K562 (cell line): ENCODE data around the gene IDH3G.

Experiments
- ATF1 ChIP-seq, 2 experiments: fragments of 450-650 bp in 1 of 2; IDR thresholded peaks; 2 replicates each; pipeline ENCODE4 v1.6.1; 2016; ENCODE audit warnings: missing compliant biosample characterization in 1 of 2, missing genetic modification characterization in 1 of 2
- CTCF ChIP-seq, 3 experiments: IDR thresholded peaks in 2 of 3; conservative IDR thresholded peaks in 1 of 3; 2 replicates each; pipeline ENCODE4 v1.5.1; 2011 to 2012; ENCODE audit warnings: low read length in 3 of 3, mild to moderate bottlenecking in 3 of 3, control low read depth in 2 of 3, improper control_type of control experiment in 1 of 3, inconsistent platforms in 1 of 3, low read depth in 1 of 3, mixed read lengths in 1 of 3, moderate library complexity in 1 of 3; ENCODE audit not compliant: insufficient read depth in 2 of 3
- HBP1 ChIP-seq: fragments of 450-650 bp; formaldehyde crosslinking; IDR thresholded peaks from 2 replicates; pipeline ENCODE4 v1.4.0; 2022; ENCODE audit warnings: missing genetic modification characterization
- HLTF ChIP-seq: fragments of 450-650 bp; IDR thresholded peaks from 2 replicates; pipeline ENCODE4 v1.6.1; 2016
- JUND ChIP-seq, 2 experiments: IDR thresholded peaks; 2 replicates in 1 of 2; 3 replicates in 1 of 2; pipeline ENCODE4 v1.6.1; 2011; ENCODE audit warnings: borderline replicate concordance in 2 of 2, low read depth in 2 of 2, low read length in 2 of 2, improper control_type of control experiment in 1 of 2, missing biosample characterization in 1 of 2, missing genetic modification characterization in 1 of 2, missing genetic modification reagents in 1 of 2
- KLF1 ChIP-seq: fragments of 450-650 bp; IDR thresholded peaks from 2 replicates; pipeline ENCODE4 v1.6.1; 2016; ENCODE audit warnings: missing genetic modification characterization, missing compliant biosample characterization
- MCM2 ChIP-seq: fragments of 450-650 bp; IDR thresholded peaks from 2 replicates; pipeline ENCODE4 v1.6.1; 2017; ENCODE audit warnings: low read depth, mild to moderate bottlenecking
- POLR2A ChIP-seq: fragments of 450-650 bp; conservative IDR thresholded peaks from 2 replicates; pipeline ENCODE4 v1.6.1; 2016
- POLR2AphosphoS5 ChIP-seq: IDR thresholded peaks from 2 replicates; pipeline ENCODE4 v1.6.1; 2011; ENCODE audit warnings: mild to moderate bottlenecking, low read depth, low read length, moderate library complexity; ENCODE audit not compliant: control insufficient read depth, insufficient read depth
- RCOR1 ChIP-seq, 2 experiments: IDR thresholded peaks; 2 replicates each; pipeline ENCODE4 v1.6.1; 2012; ENCODE audit warnings: low read depth in 2 of 2, low read length in 2 of 2, borderline replicate concordance in 1 of 2, improper control_type of control experiment in 1 of 2
- SETDB1 ChIP-seq: IDR thresholded peaks from one replicate; pipeline ENCODE4 v1.6.1; 2012; ENCODE audit warnings: low read length, control low read depth, inconsistent platforms
- ZNF76 ChIP-seq: fragments of 250-450 bp; sonication (Bioruptor Pico); IDR thresholded peaks from 2 replicates; pipeline ENCODE4 v1.4.0; 2020; ENCODE audit warnings: mild to moderate bottlenecking, moderate library complexity, borderline replicate concordance
- TF ChIP-seq, protein P1 (sequence below), 2 experiments: fragments of 150-350 bp in 1 of 2; IDR thresholded peaks; 2 replicates each; pipeline ENCODE4 v1.6.1; 2012 to 2016; ENCODE audit warnings: low read depth in 2 of 2, low read length in 2 of 2, mild to moderate bottlenecking in 1 of 2, moderate library complexity in 1 of 2

- TF ChIP-seq POLR2A, result no peak
- no peak for TF ChIP-seq JUND (IDR thresholded peaks at IDR 0.05; ENCODE audit: borderline replicate concordance, low read depth, low read length)
- TF ChIP-seq JUND (tag; IDR thresholded peaks at IDR 0.05; ENCODE audit: borderline replicate concordance, low read depth, low read length), result no peak
- TF ChIP-seq KLF1 (tag), result no peak
- TF ChIP-seq SETDB1, result no peak
- TF ChIP-seq ZNF76 (CRISPR knock-in tag), result no peak
- TF ChIP-seq CTCF (IDR thresholded peaks at IDR 0.05 in 2 of 3, conservative IDR thresholded peaks at IDR 0.05 in 1 of 3; ENCODE audit: insufficient read depth in 2 of 3, low read depth in 1 of 3, low read length in 3 of 3), result no peak
- TF ChIP-seq POLR2AphosphoS5, result no peak
- TF ChIP-seq, protein P1, sequence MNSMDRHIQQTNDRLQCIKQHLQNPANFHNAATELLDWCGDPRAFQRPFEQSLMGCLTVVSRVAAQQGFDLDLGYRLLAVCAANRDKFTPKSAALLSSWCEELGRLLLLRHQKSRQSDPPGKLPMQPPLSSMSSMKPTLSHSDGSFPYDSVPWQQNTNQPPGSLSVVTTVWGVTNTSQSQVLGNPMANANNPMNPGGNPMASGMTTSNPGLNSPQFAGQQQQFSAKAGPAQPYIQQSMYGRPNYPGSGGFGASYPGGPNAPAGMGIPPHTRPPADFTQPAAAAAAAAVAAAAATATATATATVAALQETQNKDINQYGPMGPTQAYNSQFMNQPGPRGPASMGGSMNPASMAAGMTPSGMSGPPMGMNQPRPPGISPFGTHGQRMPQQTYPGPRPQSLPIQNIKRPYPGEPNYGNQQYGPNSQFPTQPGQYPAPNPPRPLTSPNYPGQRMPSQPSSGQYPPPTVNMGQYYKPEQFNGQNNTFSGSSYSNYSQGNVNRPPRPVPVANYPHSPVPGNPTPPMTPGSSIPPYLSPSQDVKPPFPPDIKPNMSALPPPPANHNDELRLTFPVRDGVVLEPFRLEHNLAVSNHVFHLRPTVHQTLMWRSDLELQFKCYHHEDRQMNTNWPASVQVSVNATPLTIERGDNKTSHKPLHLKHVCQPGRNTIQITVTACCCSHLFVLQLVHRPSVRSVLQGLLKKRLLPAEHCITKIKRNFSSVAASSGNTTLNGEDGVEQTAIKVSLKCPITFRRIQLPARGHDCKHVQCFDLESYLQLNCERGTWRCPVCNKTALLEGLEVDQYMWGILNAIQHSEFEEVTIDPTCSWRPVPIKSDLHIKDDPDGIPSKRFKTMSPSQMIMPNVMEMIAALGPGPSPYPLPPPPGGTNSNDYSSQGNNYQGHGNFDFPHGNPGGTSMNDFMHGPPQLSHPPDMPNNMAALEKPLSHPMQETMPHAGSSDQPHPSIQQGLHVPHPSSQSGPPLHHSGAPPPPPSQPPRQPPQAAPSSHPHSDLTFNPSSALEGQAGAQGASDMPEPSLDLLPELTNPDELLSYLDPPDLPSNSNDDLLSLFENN (IDR thresholded peaks at IDR 0.05; ENCODE audit: low read depth in 2 of 2, low read length in 2 of 2), result no peak
- TF ChIP-seq MCM2, result no peak
- TF ChIP-seq RCOR1 (IDR thresholded peaks at IDR 0.05; ENCODE audit: borderline replicate concordance in 1 of 2, low read depth in 2 of 2, low read length in 2 of 2), result no peak
- TF ChIP-seq HBP1 (CRISPR knock-in tag), result no peak
- TF ChIP-seq HLTF, result no peak
- TF ChIP-seq ATF1 (CRISPR knock-in tag; IDR thresholded peaks at IDR 0.05), result no peak
- no peak for TF ChIP-seq ATF1 (tag; IDR thresholded peaks at IDR 0.05)
These were observed 19.0 kb upstream of the IDH3G start for GRCh38 chrX:153813161-153813560.
